Left forelimb (tissue), 1 donor: ENCODE data around the gene FAM98C.

ENCODE experiments used
- DNase-seq: peaks from one replicate; pipeline ENCODE4 v3.0.0-alpha.2; 2018; ENCODE audit warnings: low spot score

The FAM98C gene

DNA sequence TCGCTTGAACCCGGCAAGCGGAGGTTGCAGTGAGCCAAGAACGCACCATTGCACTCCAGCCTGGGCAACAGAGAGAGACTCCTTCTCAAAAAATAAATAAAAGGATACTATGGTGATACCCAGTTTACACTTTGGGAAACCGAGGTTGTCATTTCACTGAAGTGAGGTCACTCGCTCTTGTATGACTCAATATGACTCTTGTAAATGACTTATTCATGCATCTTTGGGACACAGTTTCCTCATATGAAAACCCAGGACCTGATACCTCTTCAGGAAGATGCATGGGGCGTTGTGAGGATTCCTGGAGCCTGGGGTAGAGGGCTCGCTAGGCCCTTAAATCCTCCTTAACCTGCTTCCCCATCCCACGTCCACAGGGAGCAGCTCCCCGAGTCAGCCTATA, 24.0 kb upstream of the FAM98C start:
- no peak for DNase-seq

DNA sequence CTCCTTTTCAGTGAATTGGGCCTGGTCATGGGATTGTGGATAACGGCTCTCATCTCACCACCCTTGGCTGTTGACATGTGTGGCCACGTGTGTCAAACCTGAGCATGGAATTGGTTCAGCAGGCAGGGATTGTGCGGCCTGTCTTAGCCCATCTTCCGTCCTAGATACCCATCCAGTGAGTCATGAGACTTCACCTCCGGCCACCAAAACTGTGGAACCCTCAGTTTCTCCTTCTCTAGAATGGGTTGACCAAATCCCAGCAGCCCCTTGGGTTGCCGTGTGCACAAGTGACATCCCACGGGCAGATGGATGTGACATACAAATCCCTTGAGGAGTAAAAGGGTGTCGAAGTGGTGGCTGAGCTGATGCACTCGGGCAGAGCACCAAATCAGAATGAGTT, 21.8 kb upstream of the FAM98C start:
- no peak for DNase-seq

DNA sequence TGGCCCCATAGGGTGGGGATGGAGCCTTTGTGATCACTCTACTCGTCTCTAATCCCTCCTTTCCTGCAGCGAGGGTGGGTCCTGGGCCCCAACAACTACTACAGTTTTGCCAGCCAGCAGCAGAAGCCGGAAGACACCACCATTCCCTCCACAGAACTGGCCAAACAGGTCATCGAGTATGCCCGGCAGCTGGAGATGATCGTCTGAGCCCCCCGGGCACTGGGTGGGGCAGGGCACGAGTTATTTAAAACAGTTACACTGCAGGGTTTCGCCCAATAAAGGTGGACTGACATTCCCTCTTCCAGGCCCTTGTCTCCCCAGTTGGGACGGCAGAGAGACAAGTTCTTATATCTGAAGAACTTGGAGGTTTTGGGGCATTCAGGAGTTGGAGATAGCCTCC, 19.7 kb upstream of the FAM98C start:
- no peak for DNase-seq

DNA sequence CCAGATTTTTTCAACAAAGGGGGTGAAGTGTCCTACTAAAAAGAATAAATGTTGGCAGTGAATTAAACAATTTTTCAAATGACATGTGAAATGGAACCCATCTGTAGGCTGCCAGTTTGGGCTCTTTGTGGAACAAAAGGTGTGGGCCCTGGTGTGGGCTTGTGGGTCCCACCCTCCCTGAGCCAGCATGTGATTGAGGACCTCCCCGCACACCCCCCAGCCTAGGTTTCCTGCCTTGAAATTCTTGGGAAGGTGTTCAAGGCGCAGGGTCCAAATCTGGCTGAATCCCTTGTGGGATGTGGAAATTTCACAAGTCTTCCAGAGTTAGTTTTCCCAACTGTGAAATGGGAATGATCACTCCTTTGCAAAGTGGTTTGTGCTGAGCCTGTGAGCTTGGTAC, 19.1 kb upstream of the FAM98C start:
- no peak for DNase-seq

DNA sequence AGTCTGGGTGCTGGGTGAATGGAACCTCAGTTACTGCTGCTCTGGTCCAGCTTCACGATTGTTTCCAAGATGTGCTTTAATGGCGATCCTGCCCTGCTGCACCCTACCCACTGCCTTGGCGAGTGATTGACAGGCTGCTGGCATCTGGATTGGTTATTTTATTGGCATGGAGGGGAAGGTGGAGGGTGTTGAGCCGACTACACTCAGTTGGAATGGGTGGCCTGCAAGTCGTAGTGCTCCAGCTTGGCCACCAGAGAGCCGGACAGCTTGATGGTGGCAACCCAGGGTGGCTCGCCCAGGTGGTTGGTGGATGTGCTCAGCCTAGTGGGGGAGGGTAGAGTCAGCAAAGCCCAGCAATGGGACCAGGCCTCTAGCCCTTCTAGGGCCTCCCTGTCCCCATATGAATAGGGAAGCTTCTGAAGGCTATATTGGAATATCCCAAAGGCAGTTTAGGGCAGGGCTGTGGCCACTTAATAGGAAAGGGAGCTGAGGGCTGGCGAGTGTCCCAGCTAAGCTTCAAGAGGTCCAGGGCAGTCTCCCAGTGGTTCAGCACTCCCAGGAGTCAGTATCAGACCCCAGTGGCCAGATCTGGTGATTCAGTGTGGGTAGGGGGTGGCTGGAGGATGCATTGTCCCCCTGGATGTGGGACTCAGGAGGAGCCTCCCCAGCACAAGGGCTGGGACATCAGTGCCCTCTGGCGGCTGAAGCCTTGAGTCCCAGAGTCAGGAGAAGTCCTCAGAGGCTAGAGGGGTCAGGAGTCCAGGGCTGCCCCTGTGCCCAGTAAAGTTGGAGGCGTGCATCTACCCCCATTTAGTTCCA, 18.5 kb upstream of the FAM98C start:
- no peak for DNase-seq

DNA sequence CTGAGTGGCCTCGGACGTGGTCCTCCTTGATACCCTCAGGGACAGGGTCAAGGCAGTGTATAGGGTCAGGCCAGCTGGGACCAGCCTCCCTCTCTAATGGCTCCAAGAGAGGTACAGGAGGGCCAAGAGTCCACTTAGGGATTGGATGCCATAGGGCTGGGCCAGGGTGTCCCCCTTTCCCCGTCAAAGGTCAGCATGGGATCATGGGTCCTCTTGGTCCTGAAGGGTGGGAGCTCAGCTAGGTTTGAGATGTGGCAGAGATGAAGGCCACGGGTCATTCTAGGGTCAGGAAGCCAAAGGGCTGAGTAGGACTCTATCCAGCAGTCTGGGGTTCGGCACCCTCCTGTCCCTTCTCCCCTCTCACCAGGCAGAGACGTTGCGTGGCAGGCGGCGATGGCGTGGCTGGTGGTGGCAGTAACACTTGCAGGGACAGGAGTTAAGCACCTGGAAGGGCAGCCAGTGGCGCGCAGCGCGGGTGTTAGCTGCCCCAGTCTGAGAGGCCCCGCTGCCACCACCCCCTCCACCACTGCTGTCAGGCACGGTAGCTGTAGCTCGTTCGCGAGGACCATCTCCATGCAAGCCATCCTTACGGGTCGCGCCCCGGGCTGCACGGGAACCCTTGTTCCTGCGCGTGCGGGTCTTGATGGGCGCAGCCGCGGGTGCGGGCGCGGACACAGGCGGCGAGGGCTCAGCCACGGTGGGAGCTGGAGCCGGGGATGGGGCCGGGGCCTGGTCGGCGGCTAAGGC, 17.7 kb upstream of the FAM98C start:
- no peak for DNase-seq

DNA sequence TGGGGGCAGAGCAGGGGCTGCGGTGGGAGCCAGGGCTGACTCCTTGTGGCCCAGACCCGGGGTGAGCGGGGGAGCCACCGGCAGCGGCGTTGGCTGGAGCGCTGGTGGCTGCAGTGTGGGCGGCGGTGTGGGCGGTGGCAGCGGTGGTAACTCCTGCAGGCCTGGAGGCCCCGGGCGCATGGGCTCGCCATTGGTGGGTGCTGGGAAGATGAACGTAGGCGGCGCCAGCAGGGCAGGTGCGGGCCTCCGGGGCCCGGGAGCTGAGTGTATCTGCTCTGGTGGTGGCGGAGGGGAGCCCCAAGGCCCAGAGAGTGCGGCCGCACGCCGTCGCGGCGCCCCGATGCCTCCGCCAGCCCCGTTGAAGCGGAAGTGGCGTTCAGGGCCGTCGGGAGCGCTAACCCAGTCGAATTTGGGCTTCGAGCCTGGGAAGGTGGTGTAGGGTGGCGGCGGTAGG, 17.1 kb upstream of the FAM98C start:
- no peak for DNase-seq

DNA sequence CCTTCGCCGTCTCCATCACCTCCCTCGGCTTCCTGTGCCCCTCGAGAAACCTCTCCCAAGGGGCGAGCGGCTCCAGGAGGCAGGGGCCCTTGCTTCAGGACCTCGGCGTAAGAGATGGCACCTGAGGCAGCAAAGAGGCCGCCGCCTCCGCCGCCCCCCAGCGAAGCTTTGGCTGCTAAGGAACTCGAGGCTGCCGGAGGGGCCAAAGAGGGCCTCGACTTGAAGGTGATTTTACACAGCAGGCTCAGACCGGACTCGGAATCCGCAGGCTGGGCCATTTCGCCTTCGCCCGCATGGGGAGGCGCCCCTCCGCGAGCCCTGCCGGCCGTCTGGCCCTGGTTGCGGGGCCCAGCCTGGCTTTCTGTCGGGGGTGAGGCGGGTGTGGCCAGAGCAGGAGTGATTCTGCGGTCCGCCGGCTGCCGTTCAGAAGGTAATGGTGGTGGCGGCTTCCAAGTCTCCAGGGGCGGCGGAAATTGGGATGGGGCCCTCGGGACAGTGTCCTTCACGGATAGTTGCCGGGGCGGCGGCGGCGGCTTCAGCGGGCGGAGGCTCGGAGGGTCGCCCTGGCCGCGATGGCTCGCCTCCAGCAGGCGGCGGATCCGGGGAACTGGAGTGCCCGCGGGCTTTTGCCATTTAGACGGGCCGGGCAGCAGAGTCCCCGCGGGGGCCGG, 16.5 kb upstream of the FAM98C start:
- DNase-seq, result no peak

DNA sequence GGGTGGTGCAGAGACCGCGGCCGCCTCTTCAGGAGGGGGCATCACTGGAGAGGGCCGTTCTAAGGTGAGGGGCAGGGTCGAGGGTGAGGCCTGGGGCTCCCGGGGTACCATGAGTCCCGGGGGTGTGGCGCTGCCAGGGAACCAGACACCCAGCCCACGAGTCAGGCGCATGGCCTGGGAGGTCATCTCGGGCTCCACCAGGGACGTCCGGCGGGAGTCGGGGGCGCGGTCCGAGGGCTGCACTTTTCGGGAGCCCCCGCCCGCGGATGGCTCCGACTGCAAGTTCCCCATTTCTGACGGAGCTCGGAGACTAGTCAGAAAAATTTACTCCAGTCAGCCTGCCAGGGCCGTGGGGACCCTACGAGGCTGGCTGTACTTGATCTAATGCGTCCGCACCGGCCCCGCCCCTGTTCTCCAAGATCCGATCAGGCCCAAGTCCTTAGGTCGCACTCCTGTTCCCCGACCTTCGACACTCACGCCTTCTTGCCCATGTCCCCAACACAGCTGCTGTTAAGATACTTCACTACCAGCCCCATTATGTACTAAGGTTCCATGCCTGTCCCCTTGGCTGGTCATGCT, 15.8 kb upstream of the FAM98C start:
- DNase-seq, result no peak

DNA sequence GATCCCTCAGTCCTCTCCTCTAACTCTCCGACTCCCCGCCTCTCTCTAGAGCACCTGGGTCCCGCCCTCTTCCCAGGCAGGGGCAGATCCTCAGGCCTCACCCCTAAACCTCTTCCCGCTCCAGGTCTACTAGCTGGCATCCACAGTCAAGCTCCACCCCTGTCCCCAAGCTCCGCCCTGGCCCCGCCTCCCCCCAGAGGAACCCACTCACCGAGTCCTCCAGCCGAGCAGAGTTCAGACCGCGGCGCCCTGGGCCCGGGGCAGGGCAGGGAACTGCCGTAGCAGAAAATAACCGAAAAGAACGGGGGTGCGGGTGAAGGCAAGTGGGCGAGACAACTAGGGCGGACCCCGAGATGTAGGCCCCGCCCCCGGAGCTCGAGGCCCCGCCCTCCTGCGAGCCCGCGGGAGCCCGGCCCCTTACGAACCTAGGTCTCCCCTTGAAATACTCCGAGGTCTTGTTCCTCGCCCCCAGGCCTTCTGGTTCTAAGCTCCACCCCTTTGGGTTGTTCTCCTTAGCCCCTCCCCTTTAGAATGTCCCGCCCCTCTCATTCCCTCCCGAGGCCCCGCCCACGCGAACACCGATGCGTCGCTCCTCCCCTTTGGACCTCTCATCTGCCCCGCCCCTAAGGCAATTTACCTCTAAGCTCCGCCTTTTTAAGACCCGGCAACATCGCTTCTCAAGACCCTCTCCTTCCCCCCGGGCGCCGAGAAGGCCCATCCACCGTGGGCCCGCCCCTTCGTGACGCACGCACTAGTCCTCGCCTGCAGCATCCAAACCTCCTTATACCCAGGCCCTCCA, 15.1 kb upstream of the FAM98C start, which contains the start of gene GGN:
TSS of gene GGN (minus strand) at position 485 of the 799 bp plus-strand sequence. CDS start 773 bp downstream, outside the sequence.
- no peak for DNase-seq

DNA sequence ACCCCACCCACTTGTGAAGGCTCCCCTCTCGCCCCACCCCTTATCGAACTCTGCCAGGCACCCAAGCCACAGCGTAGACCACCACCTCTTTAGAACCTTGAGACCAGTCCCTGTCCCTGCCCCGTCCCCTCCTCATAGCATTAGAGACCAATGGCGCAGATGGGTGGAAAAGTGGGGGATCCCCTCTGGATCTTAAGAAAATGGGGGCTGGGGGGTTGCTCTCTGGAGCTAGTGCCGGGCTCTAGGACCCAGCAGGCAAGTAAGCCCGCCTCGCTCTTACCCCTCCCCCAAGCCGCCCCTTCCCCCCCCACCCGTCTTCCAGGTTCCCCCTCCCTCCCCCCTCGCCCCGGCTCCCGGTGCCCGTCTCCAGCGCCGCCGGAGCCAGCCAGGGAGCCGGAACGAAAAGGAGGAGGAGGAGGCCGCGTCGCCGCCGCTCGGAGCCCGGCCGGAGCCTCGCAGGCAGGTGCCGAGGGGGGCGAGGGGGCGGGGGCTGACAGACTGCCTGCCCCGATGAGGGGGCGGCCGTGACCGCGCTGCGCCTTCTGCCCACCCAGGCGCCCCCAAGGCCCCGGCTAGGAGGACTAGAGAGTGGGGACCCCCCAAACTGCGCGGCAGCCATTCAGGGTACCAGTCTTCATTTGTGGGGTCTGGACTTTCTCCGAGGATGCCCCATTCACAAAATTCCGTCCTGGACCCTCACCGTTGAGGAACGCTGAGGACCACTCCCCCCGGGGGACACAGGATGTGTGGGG, 14.4 kb upstream of the FAM98C start, which contains the start of gene SPRED3:
TSS of gene SPRED3 (plus strand) at position 349 of the 752 bp plus-strand sequence. CDS start 1,606 bp downstream, outside the sequence.
- no peak for DNase-seq

DNA sequence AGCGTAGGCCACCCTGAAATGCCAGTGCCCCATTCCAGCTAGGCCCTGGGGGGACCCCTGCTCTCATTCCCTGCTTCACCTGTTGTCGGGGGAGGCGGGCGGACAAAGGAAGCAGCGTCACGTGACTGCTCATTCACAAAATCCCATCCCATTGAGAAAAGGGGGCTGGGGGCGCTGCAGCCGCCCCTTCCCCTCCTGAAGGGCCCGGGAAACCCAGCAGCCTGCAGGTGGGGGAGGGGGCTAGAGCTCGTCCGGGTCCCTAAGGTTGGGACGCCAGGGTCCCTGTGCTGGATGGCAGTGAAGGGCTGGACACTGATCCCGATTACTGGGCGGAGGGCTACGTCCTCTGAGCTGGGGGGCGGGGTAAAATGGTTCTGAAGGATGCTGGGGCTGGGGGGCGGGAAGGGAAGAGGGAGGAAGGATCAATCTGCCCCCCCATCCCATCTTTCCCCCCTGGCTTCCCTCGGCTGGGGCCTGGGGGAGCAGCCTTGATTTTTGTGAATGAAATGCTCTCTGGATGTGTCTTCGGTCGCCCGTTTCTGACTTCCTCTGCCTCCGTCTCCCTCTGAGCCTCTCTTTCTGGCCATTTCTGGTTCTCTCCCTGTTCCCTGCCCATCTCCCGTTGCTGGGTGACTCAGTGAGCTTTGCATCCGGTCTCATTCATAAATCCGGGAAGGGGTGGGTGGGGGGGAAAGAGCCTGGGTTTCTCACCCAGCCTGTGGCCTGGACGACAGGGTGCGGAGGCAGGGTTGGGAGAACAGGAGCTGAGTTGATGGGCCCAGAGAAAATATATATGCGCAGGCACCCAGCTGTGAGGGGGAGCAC, 13.6 kb upstream of the FAM98C start:
- DNase-seq, result no peak

DNA sequence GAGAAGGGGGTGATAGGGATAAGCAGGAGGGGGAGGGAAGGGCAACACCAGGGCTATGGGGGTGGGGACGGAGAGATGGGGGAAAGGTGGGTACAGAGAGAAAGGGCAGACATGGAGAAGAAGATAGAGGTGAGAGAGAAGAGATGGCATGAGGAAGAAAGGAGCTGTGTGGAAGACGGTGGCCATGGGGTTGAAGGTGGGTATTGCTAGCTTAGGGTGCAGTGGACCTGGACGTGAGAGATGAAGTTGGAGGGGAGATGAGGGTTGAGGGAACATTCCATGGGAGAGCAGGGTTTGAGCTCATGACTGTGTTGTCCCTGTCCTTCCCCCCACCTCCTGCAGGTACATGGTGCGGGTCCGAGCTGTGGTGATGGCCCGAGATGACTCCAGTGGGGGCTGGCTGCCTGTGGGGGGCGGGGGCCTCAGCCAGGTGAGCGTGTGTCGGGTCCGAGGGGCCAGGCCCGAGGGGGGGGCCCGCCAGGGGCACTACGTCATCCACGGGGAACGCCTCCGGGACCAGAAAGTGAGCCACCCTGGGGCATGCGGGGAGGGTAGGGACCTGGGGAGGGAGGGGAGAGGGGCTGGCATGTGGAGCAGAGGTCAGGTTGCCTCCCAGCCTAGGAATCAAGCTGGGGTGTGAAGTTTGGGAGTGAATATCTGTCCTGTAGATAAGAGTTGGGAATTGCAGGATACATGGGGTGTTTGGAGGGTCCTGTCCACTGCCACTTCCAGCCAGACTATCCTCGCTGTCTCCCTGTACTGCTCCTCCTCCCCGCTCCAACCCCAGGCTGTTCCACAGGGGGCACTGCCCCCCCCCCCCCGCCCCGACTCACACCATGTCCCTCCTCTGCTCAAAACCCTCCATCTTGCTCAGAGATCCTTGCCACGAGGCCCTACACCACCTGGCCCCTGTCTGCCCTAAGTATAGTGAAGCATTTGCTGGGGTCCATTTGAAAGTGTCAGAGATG, 12.7 kb upstream of the FAM98C start:
- no peak for DNase-seq

DNA sequence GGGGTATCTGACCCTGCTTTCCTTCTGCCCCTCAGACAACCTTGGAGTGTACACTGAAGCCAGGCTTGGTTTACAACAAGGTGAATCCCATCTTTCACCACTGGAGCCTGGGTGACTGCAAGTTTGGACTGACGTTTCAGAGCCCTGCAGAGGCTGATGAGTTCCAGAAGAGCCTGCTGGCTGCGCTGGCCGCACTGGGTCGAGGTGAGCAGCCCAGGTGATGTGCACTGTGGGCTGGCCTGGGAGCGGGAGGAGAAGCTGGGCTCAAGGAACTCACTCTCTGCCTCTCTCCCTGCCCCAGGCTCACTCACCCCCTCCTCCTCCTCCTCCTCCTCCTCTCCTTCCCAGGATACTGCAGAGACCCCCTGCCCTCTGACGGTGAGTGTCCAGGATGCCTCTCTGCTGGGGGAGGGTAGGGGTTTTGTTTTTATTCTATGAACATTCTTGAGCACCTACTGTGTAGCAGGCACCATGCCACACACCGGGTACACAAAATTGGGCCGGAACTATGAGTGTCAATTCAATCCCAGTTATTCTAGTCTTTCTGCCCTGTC, 10.9 kb upstream of the FAM98C start:
- no peak for DNase-seq

DNA sequence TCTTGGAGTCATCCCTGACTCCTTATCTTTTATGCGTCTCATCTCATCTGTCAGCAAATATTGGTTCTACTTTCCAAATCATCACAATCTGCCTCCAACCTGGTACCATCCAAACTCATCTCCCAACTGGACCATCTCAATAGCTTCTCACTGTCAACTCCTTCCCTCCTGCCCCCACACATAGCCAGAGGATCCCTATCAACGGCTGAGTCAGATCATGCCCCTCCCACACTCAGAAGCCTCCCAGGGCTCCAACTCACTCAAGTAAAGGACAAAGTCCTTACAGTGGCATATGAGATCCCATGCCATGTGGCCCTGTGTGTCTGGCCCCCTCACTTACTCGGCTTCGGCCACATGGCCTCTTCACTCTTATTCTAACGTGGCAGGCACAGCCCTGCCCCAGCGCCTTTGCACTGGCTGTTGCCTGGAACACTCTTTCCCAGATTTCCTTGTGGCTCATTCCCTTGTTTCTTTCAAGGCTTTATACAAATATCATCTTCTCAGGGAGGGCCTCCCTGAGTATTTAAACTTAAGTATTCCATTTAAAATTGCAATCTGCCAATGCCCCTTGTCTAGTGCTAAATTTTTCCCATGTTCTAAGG, 10.1 kb upstream of the FAM98C start:
- no peak for DNase-seq

DNA sequence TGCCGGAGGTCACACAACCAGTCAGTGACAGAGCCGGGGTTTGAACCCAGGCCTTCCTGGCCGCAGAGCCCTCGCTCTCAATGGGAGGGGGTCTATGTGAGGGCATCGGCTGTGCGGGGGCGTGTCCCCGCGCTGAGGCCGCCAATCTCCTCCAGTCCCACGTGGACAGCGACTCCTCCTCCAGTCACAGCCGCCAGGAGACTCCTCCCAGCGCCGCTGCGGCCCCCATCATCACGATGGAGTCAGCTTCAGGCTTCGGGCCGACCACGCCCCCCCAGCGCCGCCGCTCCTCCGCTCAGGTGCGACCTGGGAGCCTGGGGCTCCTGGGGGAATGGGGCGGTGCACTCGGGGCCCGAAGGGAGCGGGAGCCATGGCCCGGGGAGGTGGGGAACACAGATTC, 8.4 kb upstream of the FAM98C start:
- DNase-seq, result no peak

DNA sequence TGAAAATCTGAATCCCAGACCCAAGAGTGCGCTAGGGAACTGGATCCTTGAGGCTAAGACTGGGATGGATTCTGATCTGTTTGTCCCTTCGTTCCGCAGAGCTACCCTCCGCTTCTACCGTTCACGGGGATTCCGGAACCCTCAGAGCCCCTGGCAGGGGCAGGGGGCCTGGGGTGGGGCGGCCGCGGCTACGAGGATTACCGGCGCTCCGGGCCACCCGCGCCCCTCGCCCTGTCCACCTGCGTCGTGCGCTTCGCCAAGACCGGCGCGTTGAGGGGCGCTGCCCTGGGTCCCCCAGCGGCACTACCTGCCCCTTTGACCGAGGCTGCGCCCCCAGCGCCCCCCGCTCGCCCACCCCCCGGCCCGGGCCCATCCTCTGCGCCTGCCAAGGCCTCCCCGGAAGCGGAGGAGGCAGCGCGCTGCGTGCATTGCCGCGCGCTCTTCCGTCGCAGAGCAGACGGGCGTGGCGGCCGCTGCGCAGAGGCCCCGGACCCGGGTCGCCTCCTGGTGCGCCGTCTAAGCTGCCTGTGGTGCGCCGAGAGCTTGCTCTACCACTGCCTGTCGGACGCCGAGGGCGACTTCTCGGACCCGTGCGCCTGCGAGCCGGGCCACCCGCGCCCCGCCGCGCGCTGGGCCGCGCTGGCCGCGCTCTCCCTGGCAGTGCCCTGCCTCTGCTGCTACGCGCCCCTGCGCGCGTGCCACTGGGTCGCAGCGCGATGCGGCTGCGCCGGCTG, 7.3 kb upstream of the FAM98C start:
- DNase-seq, result no peak
